Measurements from ENCODE around the gene PANK1.

PANK1 gene

GRCh38 chr10:89648074-89648473 lies 3.0 kb upstream of the PANK1 start:
- Histone ChIP-seq H3K4me1 (ENCODE audit: low read depth, poor library complexity, severe bottlenecking) (peaks cover 15% of the 10 kb centered on the region), H3K4me3 (IDR thresholded peaks at IDR 0.05; ENCODE audit: insufficient read depth, low read depth, low read length) (no peak overlapping the region), H3K27ac (no peak overlapping the region), H3K79me2 (ENCODE audit: insufficient read depth, low read depth) (no peaks in the 10 kb centered on the region), H3K36me3 (ENCODE audit: insufficient read depth) (no peaks in the 10 kb centered on the region), H3K27me3 (ENCODE audit: insufficient read depth, low read depth) (no peaks in the 10 kb centered on the region), H2AFZ (ENCODE audit: low read depth) (no peak overlapping the region), H4K20me1 (ENCODE audit: insufficient read depth) (no peaks in the 10 kb centered on the region), H3K4me2 (no peak overlapping the region), H3K9ac (no peak overlapping the region)
- TF ChIP-seq, protein P1, sequence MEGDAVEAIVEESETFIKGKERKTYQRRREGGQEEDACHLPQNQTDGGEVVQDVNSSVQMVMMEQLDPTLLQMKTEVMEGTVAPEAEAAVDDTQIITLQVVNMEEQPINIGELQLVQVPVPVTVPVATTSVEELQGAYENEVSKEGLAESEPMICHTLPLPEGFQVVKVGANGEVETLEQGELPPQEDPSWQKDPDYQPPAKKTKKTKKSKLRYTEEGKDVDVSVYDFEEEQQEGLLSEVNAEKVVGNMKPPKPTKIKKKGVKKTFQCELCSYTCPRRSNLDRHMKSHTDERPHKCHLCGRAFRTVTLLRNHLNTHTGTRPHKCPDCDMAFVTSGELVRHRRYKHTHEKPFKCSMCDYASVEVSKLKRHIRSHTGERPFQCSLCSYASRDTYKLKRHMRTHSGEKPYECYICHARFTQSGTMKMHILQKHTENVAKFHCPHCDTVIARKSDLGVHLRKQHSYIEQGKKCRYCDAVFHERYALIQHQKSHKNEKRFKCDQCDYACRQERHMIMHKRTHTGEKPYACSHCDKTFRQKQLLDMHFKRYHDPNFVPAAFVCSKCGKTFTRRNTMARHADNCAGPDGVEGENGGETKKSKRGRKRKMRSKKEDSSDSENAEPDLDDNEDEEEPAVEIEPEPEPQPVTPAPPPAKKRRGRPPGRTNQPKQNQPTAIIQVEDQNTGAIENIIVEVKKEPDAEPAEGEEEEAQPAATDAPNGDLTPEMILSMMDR (conservative IDR thresholded peaks at IDR 0.05; ENCODE audit: low read depth, low read length) = no peak

GRCh38 chr10:89646889-89647657 lies 2.0 kb upstream of the PANK1 start:
- no peaks in the 10 kb centered on the region for H3K79me2 ChIP-seq (ENCODE audit: insufficient read depth, low read depth)
- H2AFZ ChIP-seq (ENCODE audit: low read depth) = no peak overlapping the region
- no peak overlapping the region for H3K4me2 ChIP-seq
- H3K36me3 ChIP-seq (ENCODE audit: insufficient read depth) = no peaks in the 10 kb centered on the region
- no peak overlapping the region for H3K27ac ChIP-seq
- peaks cover 16% of the 10 kb centered on the region for H3K4me1 ChIP-seq (ENCODE audit: low read depth, poor library complexity, severe bottlenecking)
- H4K20me1 ChIP-seq (ENCODE audit: insufficient read depth) = no peaks in the 10 kb centered on the region
- no peaks in the 10 kb centered on the region for H3K27me3 ChIP-seq (ENCODE audit: insufficient read depth, low read depth)
- no peak overlapping the region for H3K4me3 ChIP-seq (IDR thresholded peaks at IDR 0.05; ENCODE audit: insufficient read depth, low read depth, low read length)
- TF ChIP-seq, protein P1 (conservative IDR thresholded peaks at IDR 0.05; ENCODE audit: low read depth, low read length) = no peak
- no peak overlapping the region for H3K9ac ChIP-seq

GRCh38 chr10:89645742-89646172 lies 715 bp upstream of the PANK1 start:
- Histone ChIP-seq H4K20me1 (ENCODE audit: insufficient read depth) (no peaks in the 10 kb centered on the region), H3K4me2 (peak overlapping the region; percentile 64), H2AFZ (ENCODE audit: low read depth) (peak overlapping the region; percentile 96), H3K4me3 (IDR thresholded peaks at IDR 0.05; ENCODE audit: insufficient read depth, low read depth, low read length) (no peak overlapping the region), H3K27ac (peak overlapping the region; percentile 55; the same call in 1 of the 2 replicates), H3K27me3 (ENCODE audit: insufficient read depth, low read depth) (no peaks in the 10 kb centered on the region), H3K4me1 (ENCODE audit: low read depth, poor library complexity, severe bottlenecking) (peaks cover 16% of the 10 kb centered on the region), H3K9ac (peak overlapping the region; percentile 63; the same call in 1 of the 2 replicates), H3K36me3 (ENCODE audit: insufficient read depth) (no peaks in the 10 kb centered on the region), H3K79me2 (ENCODE audit: insufficient read depth, low read depth) (no peaks in the 10 kb centered on the region)
- TF ChIP-seq, protein P1 (conservative IDR thresholded peaks at IDR 0.05; ENCODE audit: low read depth, low read length) = no peak

GRCh38 chr10:89644691-89644966 lies 413 bp downstream of the PANK1 start:
- peak overlapping the region; percentile 96 for H2AFZ ChIP-seq (ENCODE audit: low read depth)
- peak overlapping the region; percentile 63 for H3K9ac ChIP-seq
- H3K4me2 ChIP-seq = peak overlapping the region; percentile 64
- peak overlapping the region; percentile 55 for H3K27ac ChIP-seq
- no peak overlapping the region for H3K4me3 ChIP-seq (IDR thresholded peaks at IDR 0.05; ENCODE audit: insufficient read depth, low read depth, low read length)
- no peaks in the 10 kb centered on the region for H3K79me2 ChIP-seq (ENCODE audit: insufficient read depth, low read depth)
- no peaks in the 10 kb centered on the region for H4K20me1 ChIP-seq (ENCODE audit: insufficient read depth)
- TF ChIP-seq, protein P1 (conservative IDR thresholded peaks at IDR 0.05; ENCODE audit: low read depth, low read length) = no peak
- H3K27me3 ChIP-seq (ENCODE audit: insufficient read depth, low read depth) = no peaks in the 10 kb centered on the region
- no peaks in the 10 kb centered on the region for H3K36me3 ChIP-seq (ENCODE audit: insufficient read depth)
- peaks cover 16% of the 10 kb centered on the region for H3K4me1 ChIP-seq (ENCODE audit: low read depth, poor library complexity, severe bottlenecking)

Data from KMS-11 (cell line).